Type B pancreatic cell (in vitro differentiated cells): ENCODE measurements around the gene ZNF574. TPM values are rescaled to one million over a fixed set of nuclear protein-coding genes. Genes with fewer than 3 reads are reported as not detected.
A peak's percentile ranks its signal among the peaks of the same experiment; 100 is the strongest.

Experiments
- DNase-seq: peaks from one replicate; pipeline ENCODE4 v3.0.0; 2021; ENCODE audit warnings: mixed read lengths; ENCODE audit not compliant: unreplicated experiment; ENCODE audit errors: extremely low spot score
- H3K27ac Mint-ChIP-seq: 2 replicates; pipeline ENCODE4 v1.8.0; 2021; ENCODE audit warnings: mild to moderate bottlenecking, mixed read lengths
- H3K27me3 Mint-ChIP-seq: 2 replicates; pipeline ENCODE4 v1.8.0; 2021; ENCODE audit warnings: mixed read lengths
- H3K36me3 Mint-ChIP-seq: 2 replicates; pipeline ENCODE4 v1.8.0; 2021; ENCODE audit warnings: mixed read lengths
- H3K4me1 Mint-ChIP-seq: one replicate; pipeline ENCODE4 v1.8.0; 2021; ENCODE audit warnings: mixed read lengths; ENCODE audit not compliant: unreplicated experiment
- H3K4me3 Mint-ChIP-seq: 2 replicates; pipeline ENCODE4 v1.8.0; 2021; ENCODE audit warnings: mild to moderate bottlenecking, mixed read lengths
- H3K9me3 Mint-ChIP-seq: 2 replicates; pipeline ENCODE4 v1.8.0; 2021; ENCODE audit warnings: mixed read lengths
- total RNA-seq: library from RNA; stranded (reverse); gene quantifications from 2 replicates; pipeline ENCODE4 v1.2.1, GENCODE V29; 2021; ENCODE audit warnings: low replicate concordance
- TF ChIP-seq, protein P1 (sequence below): fragments of 200-600 bp; sonication (generic); conservative IDR thresholded peaks from 2 replicates; pipeline ENCODE4 v1.5.0; 2021; ENCODE audit warnings: antibody characterized with exemption, mild to moderate bottlenecking

ZNF574 gene
- total RNA-seq, 1 donor from 2014 or later: 20.1 TPM

DNA sequence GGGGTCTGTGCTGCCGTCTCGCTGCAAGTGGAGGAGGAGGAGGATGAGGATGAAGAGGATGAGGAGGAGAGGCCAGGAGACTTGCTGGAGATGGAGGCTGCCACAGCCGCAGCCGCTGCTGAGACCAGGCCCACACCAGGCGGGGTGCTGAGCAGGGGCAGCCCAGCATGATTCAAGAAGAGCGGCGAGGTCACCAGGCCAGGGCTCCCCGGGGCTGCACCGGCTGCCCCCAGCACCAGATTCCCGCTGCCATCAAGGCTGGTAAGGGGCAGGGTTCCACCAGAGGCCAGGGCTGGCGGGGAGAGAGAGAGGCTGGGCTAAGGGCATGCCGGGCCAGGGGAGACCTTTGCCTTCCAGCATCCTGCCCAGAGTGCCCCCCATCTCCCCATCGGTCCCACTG, 15.3 kb downstream of the ZNF574 start:
- Mint-ChIP-seq H3K27me3 (peaks cover 19% of the 10 kb centered on the region), H3K4me1 (peaks cover 3% of the 10 kb centered on the region), H3K27ac (no peak overlapping the region), H3K36me3 (no peaks in the 10 kb centered on the region), H3K9me3 (no peaks in the 10 kb centered on the region), H3K4me3 (no peak overlapping the region)
- DNase-seq: no peak
- TF ChIP-seq, protein P1, sequence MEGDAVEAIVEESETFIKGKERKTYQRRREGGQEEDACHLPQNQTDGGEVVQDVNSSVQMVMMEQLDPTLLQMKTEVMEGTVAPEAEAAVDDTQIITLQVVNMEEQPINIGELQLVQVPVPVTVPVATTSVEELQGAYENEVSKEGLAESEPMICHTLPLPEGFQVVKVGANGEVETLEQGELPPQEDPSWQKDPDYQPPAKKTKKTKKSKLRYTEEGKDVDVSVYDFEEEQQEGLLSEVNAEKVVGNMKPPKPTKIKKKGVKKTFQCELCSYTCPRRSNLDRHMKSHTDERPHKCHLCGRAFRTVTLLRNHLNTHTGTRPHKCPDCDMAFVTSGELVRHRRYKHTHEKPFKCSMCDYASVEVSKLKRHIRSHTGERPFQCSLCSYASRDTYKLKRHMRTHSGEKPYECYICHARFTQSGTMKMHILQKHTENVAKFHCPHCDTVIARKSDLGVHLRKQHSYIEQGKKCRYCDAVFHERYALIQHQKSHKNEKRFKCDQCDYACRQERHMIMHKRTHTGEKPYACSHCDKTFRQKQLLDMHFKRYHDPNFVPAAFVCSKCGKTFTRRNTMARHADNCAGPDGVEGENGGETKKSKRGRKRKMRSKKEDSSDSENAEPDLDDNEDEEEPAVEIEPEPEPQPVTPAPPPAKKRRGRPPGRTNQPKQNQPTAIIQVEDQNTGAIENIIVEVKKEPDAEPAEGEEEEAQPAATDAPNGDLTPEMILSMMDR: no peak

DNA sequence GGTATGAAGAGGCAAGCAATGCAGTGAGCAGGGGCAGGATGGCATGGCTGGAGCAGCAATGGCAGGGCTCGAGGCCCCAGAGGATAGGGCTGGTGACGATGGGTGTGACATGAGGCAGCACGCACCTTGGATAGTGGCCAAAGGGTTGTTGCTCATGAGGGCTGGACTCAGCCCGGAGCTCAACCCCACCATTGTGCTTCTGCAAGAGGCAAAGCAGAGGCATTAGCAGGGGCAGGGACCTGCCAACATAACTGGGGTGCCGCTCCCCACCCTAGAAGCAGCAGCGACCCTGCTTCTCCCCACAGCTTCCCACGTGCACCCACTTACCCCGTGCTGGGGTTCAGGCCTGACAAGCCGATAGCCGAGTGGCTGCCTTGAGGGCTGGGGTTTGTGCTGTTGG, 15.8 kb downstream of the ZNF574 start:
- no peak overlapping the region for H3K4me3 Mint-ChIP-seq
- no peaks in the 10 kb centered on the region for H3K36me3 Mint-ChIP-seq
- H3K27ac Mint-ChIP-seq: no peak overlapping the region

GRCh38 chr19:42092350-42092749, 16.4 kb downstream of the ZNF574 start:
- no peak overlapping the region for H3K27ac Mint-ChIP-seq
- H3K4me3 Mint-ChIP-seq: no peak overlapping the region

More for the DNA sequence above, 15.8 kb downstream of the ZNF574 start:
- TF ChIP-seq, protein P1: no peak
- Mint-ChIP-seq H3K4me1 (peaks cover 3% of the 10 kb centered on the region), H3K9me3 (no peaks in the 10 kb centered on the region), H3K27me3 (peaks cover 24% of the 10 kb centered on the region)
- DNase-seq: no peak

DNA sequence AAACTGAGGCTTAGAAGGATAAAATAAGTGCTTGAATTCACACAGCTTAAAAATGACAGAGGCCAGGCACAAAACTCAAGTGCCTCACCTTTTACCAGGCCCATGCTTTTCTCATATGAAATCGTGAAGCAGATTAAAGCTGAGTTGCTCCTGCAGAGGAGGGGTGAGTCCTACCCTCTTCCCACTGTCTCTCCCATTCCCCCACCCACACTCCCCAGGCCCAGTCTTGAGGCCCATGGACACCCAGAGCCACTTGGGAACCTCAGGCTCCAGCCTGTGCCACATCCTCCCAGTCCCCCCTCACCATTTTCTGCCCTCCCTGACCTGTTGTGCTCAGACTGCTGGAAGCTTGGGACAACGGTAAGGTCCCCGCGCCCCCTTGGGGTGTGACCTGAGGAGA, 17.5 kb downstream of the ZNF574 start:
- TF ChIP-seq, protein P1: no peak
- no peak for DNase-seq
- Mint-ChIP-seq H3K4me1 (no peaks in the 10 kb centered on the region), H3K4me3 (no peak overlapping the region), H3K36me3 (no peaks in the 10 kb centered on the region), H3K9me3 (no peaks in the 10 kb centered on the region), H3K27ac (no peak overlapping the region), H3K27me3 (peaks cover 29% of the 10 kb centered on the region)

More at GRCh38 chr19:42092350-42092749, 16.4 kb downstream of the ZNF574 start:
- Mint-ChIP-seq H3K36me3 (no peaks in the 10 kb centered on the region), H3K4me1 (no peaks in the 10 kb centered on the region), H3K27me3 (peaks cover 27% of the 10 kb centered on the region), H3K9me3 (no peaks in the 10 kb centered on the region)
- no peak for DNase-seq
- TF ChIP-seq, protein P1: peak; percentile 53

GRCh38 chr19:42093926-42094325, 18.0 kb downstream of the ZNF574 start:
- Mint-ChIP-seq H3K27ac (peak overlapping the region; percentile 46), H3K9me3 (no peaks in the 10 kb centered on the region), H3K27me3 (peaks cover 29% of the 10 kb centered on the region), H3K4me3 (no peak overlapping the region), H3K4me1 (no peaks in the 10 kb centered on the region), H3K36me3 (no peaks in the 10 kb centered on the region)
- DNase-seq: no peak
- TF ChIP-seq, protein P1: no peak
